HepG2 (cell line): ENCODE results near the gene ELP5. TPM values are rescaled to one million over a fixed set of nuclear protein-coding genes. Genes with fewer than 3 reads are reported as not detected.
A peak's percentile ranks its signal among the peaks of the same experiment; 100 is the strongest.

Experiments
- ATRX ChIP-seq: sonication (generic); formaldehyde crosslinking; IDR thresholded peaks from 2 replicates; pipeline ENCODE4 v1.4.0; 2020; ENCODE audit warnings: missing genetic modification reagents, borderline replicate concordance
- ESRRA ChIP-seq: sonication (generic); formaldehyde crosslinking; IDR thresholded peaks from 2 replicates; pipeline ENCODE4 v1.5.1; 2020; ENCODE audit warnings: mild to moderate bottlenecking, low read depth, missing genetic modification reagents
- GZF1 ChIP-seq: sonication (generic); formaldehyde crosslinking; IDR thresholded peaks from 2 replicates; pipeline ENCODE4 v1.5.1; 2020; ENCODE audit warnings: mild to moderate bottlenecking, missing genetic modification reagents
- HDAC1 ChIP-seq: sonication (generic); formaldehyde crosslinking; IDR thresholded peaks from 2 replicates; pipeline ENCODE4 v1.5.1; 2020; ENCODE audit warnings: mild to moderate bottlenecking, missing genetic modification reagents
- HHEX ChIP-seq: IDR thresholded peaks from 2 replicates; pipeline ENCODE4 v1.6.1; 2016; ENCODE audit warnings: control low read depth
- NPAS2 ChIP-seq: sonication (generic); formaldehyde crosslinking; IDR thresholded peaks from 2 replicates; pipeline ENCODE4 v1.8.0; 2022; ENCODE audit warnings: mild to moderate bottlenecking, missing genetic modification reagents, borderline replicate concordance
- RBM22 ChIP-seq: fragments of 200-400 bp; formaldehyde crosslinking; optimal IDR thresholded peaks from 2 replicates; pipeline ENCODE3; 2017; ENCODE audit warnings: mild to moderate bottlenecking, low read length, moderate library complexity
- SP1 ChIP-seq, 2 experiments: fragments of 450-650 bp in 1 of 2; sonication (generic) in 1 of 2; formaldehyde crosslinking in 1 of 2; IDR thresholded peaks; 2 replicates each; pipeline versions ENCODE4 v1.4.0 to v1.6.1; 2016 to 2020; ENCODE audit warnings: missing genetic modification reagents in 1 of 2
- SRSF4 ChIP-seq: fragments of 200-400 bp; formaldehyde crosslinking; IDR thresholded peaks from one replicate; pipeline ENCODE4 v1.6.1; 2018; ENCODE audit warnings: mild to moderate bottlenecking, low read depth, low read length, moderate library complexity; ENCODE audit not compliant: poor library complexity, severe bottlenecking
- SSRP1 ChIP-seq: IDR thresholded peaks from 2 replicates; pipeline ENCODE4 v1.6.1; 2016; ENCODE audit warnings: control low read depth
- ZNF547 ChIP-seq: sonication (generic); formaldehyde crosslinking; IDR thresholded peaks from 2 replicates; pipeline ENCODE4 v1.5.1; 2020; ENCODE audit warnings: mild to moderate bottlenecking, missing genetic modification reagents
- polyA plus RNA-seq, 8 experiments: library from polyadenylated mRNA; depleted of rRNA in 3 of 8; stranded (reverse) in 7 of 8; unstranded in 1 of 8; fragments of >200 nt; fragmentation: Illumina TruSeq in 4 of 8; extraction: Trizol in 4 of 8; gene quantifications; 2 replicates each; pipeline versions ENCODE4 v1.2.1 to v1.2.3, GENCODE V29; 2011 to 2016; ENCODE audit warnings: low read depth in 4 of 8, missing spikeins in 1 of 8, mixed read lengths in 1 of 8; ENCODE audit not compliant: insufficient read depth in 1 of 8
- total RNA-seq, 5 experiments: library from RNA; depleted of rRNA; stranded (reverse); fragments of >200 nt; fragmentation: Illumina TruSeq; extraction: Trizol; gene quantifications; 2 replicates each; pipeline ENCODE4 v1.2.3, GENCODE V29; 2016; ENCODE audit warnings: low read depth in 1 of 5
- TF ChIP-seq, protein P1 (sequence below): sonication (generic); formaldehyde crosslinking; IDR thresholded peaks from 2 replicates; pipeline ENCODE4 v1.5.1; 2020; ENCODE audit warnings: mild to moderate bottlenecking, missing genetic modification reagents, borderline replicate concordance
- TF ChIP-seq, protein P2 (sequence below): IDR thresholded peaks from 2 replicates; pipeline ENCODE4 v1.6.1; 2016; ENCODE audit warnings: low read depth, missing genetic modification reagents, missing compliant biosample characterization
- TF ChIP-seq, protein P3 (sequence below): sonication (generic); formaldehyde crosslinking; IDR thresholded peaks from 2 replicates; pipeline ENCODE4 v1.4.0; 2020; ENCODE audit warnings: mild to moderate bottlenecking, missing genetic modification reagents

The ELP5 gene
- total and polyA plus RNA-seq, 2 of the 13 experiments (the other 11 are each of a cell fraction or from before 2014, with no cell fraction given), result 67.6 to 69.8 TPM

DNA sequence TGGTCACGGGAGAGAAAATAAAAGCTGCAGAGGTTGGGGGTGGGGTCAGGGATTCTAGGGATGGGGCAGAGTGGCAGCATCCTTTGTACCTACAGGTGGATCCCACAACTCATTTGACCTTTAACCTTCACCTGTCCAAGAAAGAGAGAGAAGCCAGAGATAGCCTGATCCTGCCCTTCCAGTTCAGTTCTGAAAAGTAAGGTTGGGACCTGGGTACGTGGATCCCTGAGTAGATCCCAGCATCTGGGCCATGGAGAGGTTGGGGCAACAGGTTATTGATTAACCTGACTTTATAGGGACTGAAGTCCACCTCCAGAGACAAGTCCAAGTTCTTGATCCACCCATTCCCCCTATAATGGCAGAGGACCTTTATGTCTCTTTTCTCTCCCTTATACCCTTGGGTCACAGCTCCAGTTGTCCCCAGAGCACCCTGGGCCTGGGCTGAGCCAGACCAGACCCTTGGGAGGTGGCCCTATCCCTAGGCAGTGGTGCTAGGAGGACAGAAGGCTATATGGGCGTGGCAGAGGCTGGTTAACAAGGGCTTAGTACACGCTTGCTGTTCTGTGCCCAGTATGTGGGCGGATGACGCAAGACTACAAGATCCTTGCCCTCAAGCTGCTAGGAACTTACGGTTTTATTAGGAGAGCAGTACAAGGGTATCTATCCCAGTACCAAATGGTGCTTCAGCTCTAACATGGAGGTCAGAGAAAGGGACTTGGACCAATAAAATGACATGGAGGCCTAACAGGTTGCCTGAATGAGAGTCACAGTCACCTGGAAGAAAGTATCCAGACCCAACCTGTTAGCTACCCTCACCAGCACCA lies 6.9 kb downstream of the ELP5 start (continued):
- TF ChIP-seq NPAS2 (no peak), HHEX (CRISPR knock-in tag) (no peak), ESRRA (CRISPR knock-in tag) (peak; percentile 35; the same call in 1 of the 2 replicates), ATRX (CRISPR knock-in tag) (no peak), SSRP1 (CRISPR knock-in tag) (no peak), GZF1 (CRISPR knock-in tag) (peak; percentile 81; the same call in 1 of the 2 replicates), SRSF4 (no peak), RBM22 (peak; percentile 33), ZNF547 (0 out of 2 replicates have a peak, but pooled peaks have one; percentile 47), HDAC1 (CRISPR knock-in tag) (peak; percentile 59; the same call in 1 of the 2 replicates), SP1 (IDR thresholded peaks at IDR 0.05) (no peak), SP1 (CRISPR knock-in tag; IDR thresholded peaks at IDR 0.05) (peak; percentile 23; the same call in 1 of the 2 replicates)
- TF ChIP-seq, protein P1, sequence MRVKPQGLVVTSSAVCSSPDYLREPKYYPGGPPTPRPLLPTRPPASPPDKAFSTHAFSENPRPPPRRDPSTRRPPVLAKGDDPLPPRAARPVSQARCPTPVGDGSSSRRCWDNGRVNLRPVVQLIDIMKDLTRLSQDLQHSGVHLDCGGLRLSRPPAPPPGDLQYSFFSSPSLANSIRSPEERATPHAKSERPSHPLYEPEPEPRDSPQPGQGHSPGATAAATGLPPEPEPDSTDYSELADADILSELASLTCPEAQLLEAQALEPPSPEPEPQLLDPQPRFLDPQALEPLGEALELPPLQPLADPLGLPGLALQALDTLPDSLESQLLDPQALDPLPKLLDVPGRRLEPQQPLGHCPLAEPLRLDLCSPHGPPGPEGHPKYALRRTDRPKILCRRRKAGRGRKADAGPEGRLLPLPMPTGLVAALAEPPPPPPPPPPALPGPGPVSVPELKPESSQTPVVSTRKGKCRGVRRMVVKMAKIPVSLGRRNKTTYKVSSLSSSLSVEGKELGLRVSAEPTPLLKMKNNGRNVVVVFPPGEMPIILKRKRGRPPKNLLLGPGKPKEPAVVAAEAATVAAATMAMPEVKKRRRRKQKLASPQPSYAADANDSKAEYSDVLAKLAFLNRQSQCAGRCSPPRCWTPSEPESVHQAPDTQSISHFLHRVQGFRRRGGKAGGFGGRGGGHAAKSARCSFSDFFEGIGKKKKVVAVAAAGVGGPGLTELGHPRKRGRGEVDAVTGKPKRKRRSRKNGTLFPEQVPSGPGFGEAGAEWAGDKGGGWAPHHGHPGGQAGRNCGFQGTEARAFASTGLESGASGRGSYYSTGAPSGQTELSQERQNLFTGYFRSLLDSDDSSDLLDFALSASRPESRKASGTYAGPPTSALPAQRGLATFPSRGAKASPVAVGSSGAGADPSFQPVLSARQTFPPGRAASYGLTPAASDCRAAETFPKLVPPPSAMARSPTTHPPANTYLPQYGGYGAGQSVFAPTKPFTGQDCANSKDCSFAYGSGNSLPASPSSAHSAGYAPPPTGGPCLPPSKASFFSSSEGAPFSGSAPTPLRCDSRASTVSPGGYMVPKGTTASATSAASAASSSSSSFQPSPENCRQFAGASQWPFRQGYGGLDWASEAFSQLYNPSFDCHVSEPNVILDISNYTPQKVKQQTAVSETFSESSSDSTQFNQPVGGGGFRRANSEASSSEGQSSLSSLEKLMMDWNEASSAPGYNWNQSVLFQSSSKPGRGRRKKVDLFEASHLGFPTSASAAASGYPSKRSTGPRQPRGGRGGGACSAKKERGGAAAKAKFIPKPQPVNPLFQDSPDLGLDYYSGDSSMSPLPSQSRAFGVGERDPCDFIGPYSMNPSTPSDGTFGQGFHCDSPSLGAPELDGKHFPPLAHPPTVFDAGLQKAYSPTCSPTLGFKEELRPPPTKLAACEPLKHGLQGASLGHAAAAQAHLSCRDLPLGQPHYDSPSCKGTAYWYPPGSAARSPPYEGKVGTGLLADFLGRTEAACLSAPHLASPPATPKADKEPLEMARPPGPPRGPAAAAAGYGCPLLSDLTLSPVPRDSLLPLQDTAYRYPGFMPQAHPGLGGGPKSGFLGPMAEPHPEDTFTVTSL (CRISPR knock-in tag), result no peak
- TF ChIP-seq, protein P2, sequence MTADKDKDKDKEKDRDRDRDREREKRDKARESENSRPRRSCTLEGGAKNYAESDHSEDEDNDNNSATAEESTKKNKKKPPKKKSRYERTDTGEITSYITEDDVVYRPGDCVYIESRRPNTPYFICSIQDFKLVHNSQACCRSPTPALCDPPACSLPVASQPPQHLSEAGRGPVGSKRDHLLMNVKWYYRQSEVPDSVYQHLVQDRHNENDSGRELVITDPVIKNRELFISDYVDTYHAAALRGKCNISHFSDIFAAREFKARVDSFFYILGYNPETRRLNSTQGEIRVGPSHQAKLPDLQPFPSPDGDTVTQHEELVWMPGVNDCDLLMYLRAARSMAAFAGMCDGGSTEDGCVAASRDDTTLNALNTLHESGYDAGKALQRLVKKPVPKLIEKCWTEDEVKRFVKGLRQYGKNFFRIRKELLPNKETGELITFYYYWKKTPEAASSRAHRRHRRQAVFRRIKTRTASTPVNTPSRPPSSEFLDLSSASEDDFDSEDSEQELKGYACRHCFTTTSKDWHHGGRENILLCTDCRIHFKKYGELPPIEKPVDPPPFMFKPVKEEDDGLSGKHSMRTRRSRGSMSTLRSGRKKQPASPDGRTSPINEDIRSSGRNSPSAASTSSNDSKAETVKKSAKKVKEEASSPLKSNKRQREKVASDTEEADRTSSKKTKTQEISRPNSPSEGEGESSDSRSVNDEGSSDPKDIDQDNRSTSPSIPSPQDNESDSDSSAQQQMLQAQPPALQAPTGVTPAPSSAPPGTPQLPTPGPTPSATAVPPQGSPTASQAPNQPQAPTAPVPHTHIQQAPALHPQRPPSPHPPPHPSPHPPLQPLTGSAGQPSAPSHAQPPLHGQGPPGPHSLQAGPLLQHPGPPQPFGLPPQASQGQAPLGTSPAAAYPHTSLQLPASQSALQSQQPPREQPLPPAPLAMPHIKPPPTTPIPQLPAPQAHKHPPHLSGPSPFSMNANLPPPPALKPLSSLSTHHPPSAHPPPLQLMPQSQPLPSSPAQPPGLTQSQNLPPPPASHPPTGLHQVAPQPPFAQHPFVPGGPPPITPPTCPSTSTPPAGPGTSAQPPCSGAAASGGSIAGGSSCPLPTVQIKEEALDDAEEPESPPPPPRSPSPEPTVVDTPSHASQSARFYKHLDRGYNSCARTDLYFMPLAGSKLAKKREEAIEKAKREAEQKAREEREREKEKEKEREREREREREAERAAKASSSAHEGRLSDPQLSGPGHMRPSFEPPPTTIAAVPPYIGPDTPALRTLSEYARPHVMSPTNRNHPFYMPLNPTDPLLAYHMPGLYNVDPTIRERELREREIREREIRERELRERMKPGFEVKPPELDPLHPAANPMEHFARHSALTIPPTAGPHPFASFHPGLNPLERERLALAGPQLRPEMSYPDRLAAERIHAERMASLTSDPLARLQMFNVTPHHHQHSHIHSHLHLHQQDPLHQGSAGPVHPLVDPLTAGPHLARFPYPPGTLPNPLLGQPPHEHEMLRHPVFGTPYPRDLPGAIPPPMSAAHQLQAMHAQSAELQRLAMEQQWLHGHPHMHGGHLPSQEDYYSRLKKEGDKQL (CRISPR knock-in tag), result 0 out of 2 replicates have a peak, but pooled peaks have one; percentile 28
- TF ChIP-seq, protein P3, sequence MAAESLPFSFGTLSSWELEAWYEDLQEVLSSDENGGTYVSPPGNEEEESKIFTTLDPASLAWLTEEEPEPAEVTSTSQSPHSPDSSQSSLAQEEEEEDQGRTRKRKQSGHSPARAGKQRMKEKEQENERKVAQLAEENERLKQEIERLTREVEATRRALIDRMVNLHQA (CRISPR knock-in tag), result no peak
